ENCODE data around the gene GPBP1L1.

GPBP1L1 gene

GRCh38 chr1:45594412-45594811 lies 91.9 kb downstream of the GPBP1L1 start:
- no peak overlapping the region for H3K4me3 ChIP-seq (ENCODE audit: low read depth, low read length)
- no peak for DNase-seq (ENCODE audit: low read depth)
- TF ChIP-seq CTCF (IDR thresholded peaks at IDR 0.05; ENCODE audit: insufficient read depth, low read depth, low read length, missing control alignments), result no peak

GRCh38 chr1:45589861-45590260 lies 96.5 kb downstream of the GPBP1L1 start:
- no peak for DNase-seq (ENCODE audit: low read depth)
- no peak overlapping the region for H3K4me3 ChIP-seq (ENCODE audit: low read depth, low read length)
- no peak for TF ChIP-seq CTCF (IDR thresholded peaks at IDR 0.05; ENCODE audit: insufficient read depth, low read depth, low read length, missing control alignments)

GRCh38 chr1:45586769-45587168 lies 99.6 kb downstream of the GPBP1L1 start:
- no peak for TF ChIP-seq CTCF (IDR thresholded peaks at IDR 0.05; ENCODE audit: insufficient read depth, low read depth, low read length, missing control alignments)
- DNase-seq (ENCODE audit: low read depth), result no peak
- H3K4me3 ChIP-seq (ENCODE audit: low read depth, low read length), result peak overlapping the region; percentile 98

- DNase-seq (ENCODE audit: low read depth), result peak; percentile 17
- TF ChIP-seq CTCF (IDR thresholded peaks at IDR 0.05; ENCODE audit: insufficient read depth, low read depth, low read length, missing control alignments), result no peak
- peak overlapping the region; percentile 98 for H3K4me3 ChIP-seq (ENCODE audit: low read depth, low read length)
Measured at GRCh38 chr1:45585496-45586075, 100.7 kb downstream of the GPBP1L1 start.

GRCh38 chr1:45585110-45585426 lies 101.3 kb downstream of the GPBP1L1 start:
- TF ChIP-seq CTCF (IDR thresholded peaks at IDR 0.05; ENCODE audit: insufficient read depth, low read depth, low read length, missing control alignments), result no peak
- no peak for DNase-seq (ENCODE audit: low read depth)
- peak overlapping the region; percentile 98 for H3K4me3 ChIP-seq (ENCODE audit: low read depth, low read length)

GRCh38 chr1:45584351-45585109 lies 101.8 kb downstream of the GPBP1L1 start:
- peak; percentile 93 for DNase-seq (ENCODE audit: low read depth)
- no peak for TF ChIP-seq CTCF (IDR thresholded peaks at IDR 0.05; ENCODE audit: insufficient read depth, low read depth, low read length, missing control alignments)

More at GRCh38 chr1:45584351-45585109, 101.8 kb downstream of the GPBP1L1 start:
- peak overlapping the region; percentile 98 for H3K4me3 ChIP-seq (ENCODE audit: low read depth, low read length)
